Heart left ventricle (tissue), 16 donors: ENCODE results near the gene ZNF430. TPM values are rescaled to one million over a fixed set of nuclear protein-coding genes. Genes with fewer than 3 reads are reported as not detected.

ENCODE experiments used
- ATAC-seq, 4 donors: fragments of 200-7000 bp; cut with Tn5 transposase; one replicate each; pipeline ENCODE4 v1.9.1; 2020 to 2022; ENCODE audit warnings: moderate library complexity in 4 of 4, mild to moderate bottlenecking in 3 of 4, moderate number of reproducible peaks in 1 of 4
- DNase-seq, 5 donors: peaks; one replicate each; pipeline ENCODE4 v3.0.0-alpha.2; 2020
- H3K27ac ChIP-seq, 12 donors: fragments of 200-600 bp; sonication (generic) in 4 of 12; one replicate each; pipeline versions ENCODE4 v1.5.0 to v1.8.0; 2016 to 2022; ENCODE audit warnings: mild to moderate bottlenecking in 2 of 12
- H3K27me3 ChIP-seq, 9 donors: fragments of 200-600 bp; sonication (generic) in 2 of 9; one replicate each; pipeline versions ENCODE4 v1.5.1 to v1.8.0; 2016 to 2022; ENCODE audit warnings: mild to moderate bottlenecking in 3 of 9
- H3K36me3 ChIP-seq, 9 donors: fragments of 200-600 bp; sonication (generic) in 2 of 9; one replicate each; pipeline versions ENCODE4 v1.5.0 to v1.8.0; 2018 to 2022; ENCODE audit warnings: mild to moderate bottlenecking in 2 of 9
- H3K4me1 ChIP-seq, 12 donors: fragments of 200-600 bp; sonication (generic) in 4 of 12; one replicate each; pipeline versions ENCODE4 v1.5.0 to v1.8.0; 2016 to 2022; ENCODE audit warnings: mild to moderate bottlenecking in 3 of 12
- H3K4me3 ChIP-seq, 12 donors: fragments of 200-600 bp; sonication (generic) in 4 of 12; one replicate each; pipeline versions ENCODE4 v1.5.0 to v1.8.0; 2017 to 2022; ENCODE audit warnings: mild to moderate bottlenecking in 9 of 12, moderate library complexity in 4 of 12
- H3K9me3 ChIP-seq, 12 donors: fragments of 200-600 bp; sonication (generic) in 4 of 12; one replicate each; pipeline versions ENCODE4 v1.5.0 to v1.8.0; 2016 to 2022; ENCODE audit warnings: mild to moderate bottlenecking in 1 of 12
- CTCF ChIP-seq, 12 donors: fragments of 200-600 bp; sonication (generic) in 4 of 12; IDR thresholded peaks; one replicate each; pipeline versions ENCODE4 v1.5.0 to v1.8.0; 2018 to 2022; ENCODE audit warnings: antibody characterized with exemption in 12 of 12, mild to moderate bottlenecking in 5 of 12
- POLR2A ChIP-seq, 2 donors: fragments of 450-650 bp; IDR thresholded peaks; one replicate each; pipeline ENCODE4 v1.6.1; 2017; ENCODE audit warnings: antibody characterized with exemption in 2 of 2, mild to moderate bottlenecking in 2 of 2, moderate library complexity in 2 of 2
- WGBS, 4 donors: extraction: QIAGEN DNeasy Blood & Tissue Kit in 2 of 4; methylation state at CpG; one replicate each; pipeline versions ENCODE4 v1.1.5 to v1.1.7; 2013 to 2018; 5-methylcytosine and 5-hydroxymethylcytosine counted together
- intact Hi-C, 10 donors: fragments of 100-400 bp; cut with DNase I; formaldehyde crosslinking; loops; one replicate each; pipeline versions ENCODE4 v1.11.1 to v1.14.2; 2022
- polyA plus RNA-seq, 2 donors: library from polyadenylated mRNA; stranded (reverse); fragments of 200-250 nt; gene quantifications; one replicate each; pipeline ENCODE4 v1.2.3, GENCODE V29; 2013
- total RNA-seq, 9 donors: library from RNA; depleted of rRNA in 2 of 9; stranded (reverse); fragments of >200 nt in 2 of 9; fragmentation: NEBNext Ultra II Directional in 3 of 9; extraction: Animal tissue kit (Norgen Biotek cat#: 25700) in 3 of 9; gene quantifications; one replicate each; pipeline versions ENCODE4 v1.1.0 to v1.2.4, GENCODE V29; 2016 to 2023
- donor health status: ischemic (EF 13 %, LVEDD 7.1; RV severe dilation, severe dysfunction).
- donor health status: healthy with polysubstance abuse.
- donor health status: DM: no; HTN: yes; CAD: no.
- donor health status: DM: no; HTN: no; CAD: no.
- donor health status: ischemic (EF 25% LVEDD 6.9; RV normal size, moderate dysfunction).
- donor health status: ischemic (EF 25% LVEDD 5.7; RV mildly dilated, moderate dysfunction).
- donor health status: healthy.
- donor health status: DM: yes; HTN: yes; CAD: no.
- donor health status: ischemic (EF 35%, LVEDD 5.7; RV mildly dilated, moderate dysfunction).
- donor health status: nonischemic (EF 11% LVEDD 7.7; RV severe dilation, severe dysfunction).
- donor health status: DM: yes; HTN: yes; CAD: no.
- donor health status: PGD.
- donor health status: ischemic (EF 29% LVEDD 5.4; RV normal size, mild dysfunction).
- donor health status: nonischemic (EF 23%, LVEDD 6.1; RV moderate dilation, normal function).

Gene ZNF430
- total and polyA plus RNA-seq, 11 donors: 1.1 to 9.1 (median 3.9) TPM

- 96 to 99% (median 97%) methylated on average over 3 of the region's 3 CpGs for WGBS, 4 donors
- no peaks in the 10 kb centered on the region for H3K27me3 ChIP-seq
- ATAC-seq: no peak
- no peaks in the 10 kb centered on the region for H3K4me1 ChIP-seq
- TF ChIP-seq CTCF (IDR thresholded peaks at IDR 0.05) (no peak), POLR2A (IDR thresholded peaks at IDR 0.05) (no peak)
- no peak for DNase-seq
- H3K9me3 ChIP-seq: peaks cover 0 to 77% (median 21%) of the 10 kb centered on the region in 12 donors
- intact Hi-C loops: no loop called here
- no peak overlapping the region for H3K4me3 ChIP-seq
- no peak overlapping the region for H3K27ac ChIP-seq
- H3K36me3 ChIP-seq: peaks cover 0 to 46% (median 11%) of the 10 kb centered on the region in 9 donors
Measured at GRCh38 chr19:21046489-21046888, 26.0 kb downstream of the ZNF430 start.

DNA sequence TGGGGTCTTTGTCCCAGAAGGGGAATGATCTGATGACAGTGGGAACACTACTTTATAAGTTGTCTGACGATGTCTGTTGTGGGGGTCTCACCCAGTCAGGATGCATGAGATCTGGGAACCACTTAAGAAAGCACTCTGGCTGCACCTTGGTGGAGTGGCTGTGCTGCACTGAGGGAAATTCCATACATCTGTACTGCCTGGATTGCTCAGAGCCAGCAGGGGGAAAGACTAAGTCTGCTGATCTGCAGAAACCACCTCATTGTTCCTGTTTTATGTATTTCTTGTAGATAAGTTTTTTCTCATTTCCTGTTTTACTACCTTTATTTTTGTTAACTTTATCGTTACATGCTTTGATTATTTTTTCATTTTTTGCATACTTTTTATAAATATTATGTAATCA is 27.3 kb downstream of the ZNF430 start:
- Histone ChIP-seq H3K27ac (no peak overlapping the region), H3K36me3 (peaks cover 0 to 45% (median 4%) of the 10 kb centered on the region in 9 donors), H3K4me3 (no peak overlapping the region), H3K9me3 (peaks cover 0 to 86% (median 21%) of the 10 kb centered on the region in 12 donors), H3K4me1 (no peaks in the 10 kb centered on the region), H3K27me3 (no peaks in the 10 kb centered on the region)
- ATAC-seq: no peak
- DNase-seq: no peak
- 92 to 98% (median 97%) methylated on average over 2 of the region's 2 CpGs for WGBS, 4 donors
- TF ChIP-seq POLR2A (IDR thresholded peaks at IDR 0.05) (no peak), CTCF (IDR thresholded peaks at IDR 0.05) (no peak)
- intact Hi-C loops: no loop called here

DNA sequence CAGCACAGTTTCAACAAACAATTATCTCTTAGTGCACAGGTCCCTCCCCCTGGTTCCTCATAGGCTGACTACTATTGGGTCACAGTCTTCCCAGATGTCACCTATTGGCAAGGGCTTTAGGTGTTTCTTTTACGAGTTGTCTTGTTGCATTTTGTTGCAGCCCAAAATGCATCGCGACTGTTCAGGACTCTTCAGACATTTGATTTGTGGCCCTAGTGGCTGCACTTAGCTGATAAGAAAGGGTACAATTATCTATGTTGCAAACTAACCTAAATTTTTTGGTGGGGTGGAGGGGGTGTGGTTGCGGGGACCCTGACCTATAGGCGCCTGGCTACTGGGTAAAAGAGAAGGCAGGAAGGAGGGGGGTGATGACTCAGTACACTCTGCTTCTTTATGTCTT is 32.4 kb downstream of the ZNF430 start:
- Histone ChIP-seq H3K27ac (no peak overlapping the region), H3K27me3 (no peaks in the 10 kb centered on the region), H3K36me3 (peaks cover 0 to 74% (median 32%) of the 10 kb centered on the region in 9 donors), H3K9me3 (peaks cover 0 to 79% (median 11%) of the 10 kb centered on the region in 12 donors), H3K4me1 (no peaks in the 10 kb centered on the region), H3K4me3 (no peak overlapping the region)
- ATAC-seq (no peak), DNase-seq (no peak)
- TF ChIP-seq CTCF (IDR thresholded peaks at IDR 0.05): no peak
- TF ChIP-seq POLR2A (IDR thresholded peaks at IDR 0.05): no peak
- 96 to 97% (median 97%) methylated on average over 5 of the region's 5 CpGs for WGBS, 4 donors
- intact Hi-C loops: no loop called here

DNA sequence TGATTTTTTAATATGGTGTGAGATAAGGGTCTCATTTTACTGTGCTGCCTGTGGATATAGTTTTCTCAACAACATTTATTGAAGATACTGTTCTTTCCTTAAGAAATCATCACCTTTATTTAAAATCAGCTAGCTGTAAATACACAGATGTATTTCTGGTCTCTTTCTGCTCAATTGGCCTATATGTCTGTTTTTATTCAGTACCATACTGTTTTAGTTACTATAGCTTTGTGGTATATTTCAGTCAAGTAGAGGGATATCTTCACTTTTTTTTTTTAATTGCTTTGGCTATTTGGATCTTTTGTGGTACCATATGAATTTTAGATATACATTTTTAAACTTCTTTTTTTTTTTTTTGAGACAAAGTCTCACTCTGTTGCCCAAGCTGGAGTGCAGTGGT is 44.9 kb downstream of the ZNF430 start:
- ATAC-seq: no peak
- Histone ChIP-seq H3K9me3 (peaks cover 0 to 33% (median 12%) of the 10 kb centered on the region in 12 donors), H3K27ac (no peak overlapping the region), H3K4me1 (no peaks in the 10 kb centered on the region), H3K36me3 (peaks cover 0 to 32% (median 4%) of the 10 kb centered on the region in 9 donors), H3K4me3 (no peak overlapping the region), H3K27me3 (no peaks in the 10 kb centered on the region)
- intact Hi-C loops: no loop called here
- DNase-seq: no peak
- TF ChIP-seq CTCF (IDR thresholded peaks at IDR 0.05) (no peak), POLR2A (IDR thresholded peaks at IDR 0.05) (no peak)
